Mucosa of rectum (tissue), 2 donors: Measurements from ENCODE around the gene JPH4.

Experiments
- H3K27ac ChIP-seq, 2 donors: one replicate each; pipeline ENCODE4 v1.7.0; 2013; ENCODE audit warnings: inconsistent platforms in 2 of 2, low read depth in 2 of 2, low read length in 2 of 2
- H3K27me3 ChIP-seq, 2 donors: one replicate each; pipeline ENCODE4 v1.7.0; 2013; ENCODE audit warnings: low read length in 2 of 2; ENCODE audit not compliant: control insufficient read depth in 2 of 2, insufficient read depth in 2 of 2
- H3K36me3 ChIP-seq, 2 donors: one replicate each; pipeline ENCODE4 v1.7.0; 2013; ENCODE audit warnings: low read length in 2 of 2; ENCODE audit not compliant: control insufficient read depth in 2 of 2, insufficient read depth in 2 of 2
- H3K4me1 ChIP-seq, 2 donors: one replicate each; pipeline ENCODE4 v1.7.0; 2013; ENCODE audit warnings: low read length in 2 of 2, mild to moderate bottlenecking in 1 of 2; ENCODE audit not compliant: control insufficient read depth in 2 of 2, insufficient read depth in 2 of 2
- H3K4me3 ChIP-seq, 2 donors: one replicate each; pipeline ENCODE4 v1.7.0; 2013; ENCODE audit warnings: low read length in 2 of 2
- H3K9ac ChIP-seq, 2 donors: one replicate each; pipeline ENCODE4 v1.7.0; 2013; ENCODE audit warnings: low read length in 2 of 2, low read depth in 1 of 2, mild to moderate bottlenecking in 1 of 2
- H3K9me3 ChIP-seq, 2 donors: one replicate each; pipeline ENCODE4 v1.7.0; 2013; ENCODE audit warnings: low read length in 2 of 2; ENCODE audit not compliant: control insufficient read depth in 2 of 2
- donor health status: healthy.
- donor health status: Normal muscosa, but diverticular disease.

JPH4 gene

DNA sequence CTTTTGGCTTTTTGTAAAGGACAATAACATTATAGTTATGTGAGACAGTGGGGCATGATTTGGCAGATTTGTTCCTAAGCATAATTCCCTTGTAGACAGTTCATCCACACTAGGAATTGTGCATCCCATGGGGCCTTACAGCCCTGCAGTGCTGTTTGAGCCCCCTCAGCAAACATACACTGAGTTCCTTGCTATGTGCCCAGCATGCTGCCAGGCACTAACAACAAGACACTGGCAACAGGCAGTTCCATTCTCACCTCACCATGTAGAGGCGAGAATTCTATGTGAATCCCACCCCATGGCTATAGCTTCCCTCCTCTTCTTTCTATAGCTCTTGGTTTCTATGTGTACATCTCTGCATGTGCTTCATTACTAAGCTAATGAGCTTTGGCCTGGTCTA, 20.6 kb downstream of the JPH4 start:
- peaks cover 8 to 9% of the 10 kb centered on the region in 2 donors for H3K4me1 ChIP-seq
- peaks cover 27 to 38% of the 10 kb centered on the region in 2 donors for H3K36me3 ChIP-seq
- H3K9ac ChIP-seq: no peak overlapping the region
- no peaks in the 10 kb centered on the region for H3K27me3 ChIP-seq
- H3K27ac ChIP-seq: no peak overlapping the region
- H3K4me3 ChIP-seq: no peak overlapping the region
- H3K9me3 ChIP-seq: no peaks in the 10 kb centered on the region

DNA sequence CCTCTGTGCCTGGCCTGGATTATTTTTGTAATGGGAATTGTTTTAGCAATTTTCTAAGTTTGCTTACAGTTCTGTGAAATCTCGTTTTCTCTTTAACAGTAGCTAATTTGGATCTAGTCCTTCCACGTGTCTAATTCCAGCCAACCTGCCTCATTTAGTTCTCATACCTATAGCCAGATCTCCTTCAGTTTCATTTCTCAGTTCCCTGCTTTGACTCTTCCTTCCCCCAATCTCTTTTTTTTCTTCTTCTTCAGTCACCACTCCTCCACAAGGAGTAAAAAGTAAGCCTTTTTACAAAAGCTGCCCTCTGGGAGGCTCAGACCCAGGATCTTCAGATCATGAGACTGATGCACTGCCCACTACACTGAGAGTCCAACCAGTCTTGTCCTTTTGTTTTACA, 21.1 kb downstream of the JPH4 start:
- Histone ChIP-seq H3K4me1 (peaks cover 8 to 9% of the 10 kb centered on the region in 2 donors), H3K36me3 (peaks cover 27 to 36% of the 10 kb centered on the region in 2 donors), H3K9me3 (no peaks in the 10 kb centered on the region), H3K9ac (no peak overlapping the region), H3K27me3 (no peaks in the 10 kb centered on the region), H3K27ac (no peak overlapping the region), H3K4me3 (no peak overlapping the region)

DNA sequence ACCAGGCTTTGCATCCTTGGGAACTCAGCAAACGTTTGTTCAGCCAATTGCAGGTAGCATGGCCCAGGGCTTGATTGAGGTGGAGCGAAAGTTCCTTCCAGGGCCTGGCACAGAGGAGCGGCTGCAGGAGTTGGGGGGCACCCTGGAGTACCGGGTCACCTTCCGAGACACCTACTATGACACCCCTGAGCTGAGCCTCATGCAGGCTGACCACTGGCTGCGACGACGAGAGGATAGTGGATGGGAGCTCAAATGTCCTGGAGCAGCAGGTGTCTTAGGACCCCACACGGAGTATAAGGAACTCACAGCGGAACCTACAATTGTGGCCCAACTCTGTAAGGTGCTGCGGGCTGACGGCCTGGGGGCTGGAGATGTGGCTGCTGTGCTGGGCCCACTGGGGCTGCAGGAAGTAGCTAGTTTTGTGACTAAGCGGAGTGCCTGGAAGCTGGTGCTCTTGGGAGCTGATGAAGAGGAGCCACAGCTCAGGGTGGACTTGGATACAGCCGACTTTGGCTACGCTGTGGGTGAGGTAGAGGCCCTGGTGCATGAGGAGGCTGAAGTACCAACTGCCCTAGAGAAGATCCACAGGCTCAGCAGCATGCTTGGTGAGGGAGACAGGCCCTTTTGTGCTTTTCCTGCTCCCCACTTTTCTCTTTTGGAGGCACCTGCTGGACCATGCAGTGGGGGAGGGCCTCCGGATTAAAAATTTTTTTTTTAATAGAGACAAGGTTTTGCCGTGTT, 21.7 kb downstream of the JPH4 start:
- peak overlapping the region; percentile 91 to 93 for H3K9ac ChIP-seq

DNA sequence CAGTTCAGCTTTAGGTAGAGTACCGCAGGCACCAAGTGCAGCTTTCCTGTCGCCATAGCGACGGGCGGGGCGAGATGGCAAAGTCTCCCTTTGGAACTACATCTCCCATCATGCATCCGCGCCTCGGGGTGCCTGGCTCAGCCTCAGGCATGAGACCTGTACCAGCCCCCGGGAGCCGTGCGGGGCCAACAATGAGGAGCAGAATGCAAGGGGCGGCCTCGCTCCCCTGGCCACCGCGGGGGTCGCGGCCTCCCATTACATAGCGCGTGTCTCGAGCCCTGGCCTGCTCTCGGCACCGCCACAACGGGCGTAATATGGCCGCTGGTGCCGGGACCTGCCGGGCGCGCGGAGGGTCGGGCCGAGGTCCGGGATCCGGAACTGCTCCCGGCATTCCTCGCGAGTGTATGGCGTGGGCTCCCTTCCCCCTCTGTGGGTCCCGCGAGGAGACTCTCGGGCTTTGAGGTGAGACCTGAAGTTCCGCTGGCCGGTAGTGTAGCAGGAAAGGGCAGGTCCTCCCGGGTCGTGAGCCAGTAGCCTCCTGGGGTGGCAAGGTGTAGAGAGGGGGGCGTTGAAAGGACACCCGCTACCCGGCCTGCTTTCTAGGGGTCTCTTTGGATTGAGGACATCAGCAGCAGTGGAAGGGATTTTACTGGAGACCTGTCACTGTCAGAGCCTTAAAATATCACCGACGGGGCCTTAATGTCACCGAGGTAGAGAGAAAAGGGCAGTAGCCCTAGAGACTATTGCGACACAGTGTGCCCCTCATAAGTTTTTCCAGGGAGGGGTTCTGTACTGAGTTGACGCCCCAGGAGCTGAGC, 22.5 kb downstream of the JPH4 start, which contains the start of gene THTPA:
TSS of gene THTPA (plus strand) at position 390 of the 818 bp plus-strand sequence. CDS start 487 bp downstream, outside the sequence.
- H3K4me3 ChIP-seq: peak within 1 kb of the TSS; percentile 93 to 94
- peaks cover 9 to 11% of the 10 kb centered on the region in 2 donors for H3K4me1 ChIP-seq
- peaks cover 17 to 21% of the 10 kb centered on the region in 2 donors for H3K36me3 ChIP-seq
- peak within 1 kb of the TSS; percentile 94 to 98 for H3K27ac ChIP-seq
- H3K9me3 ChIP-seq: no peaks in the 10 kb centered on the region
- H3K27me3 ChIP-seq: no peaks in the 10 kb centered on the region
- peak within 1 kb of the TSS; percentile 91 to 93 for H3K9ac ChIP-seq

More for the DNA sequence above, 21.7 kb downstream of the JPH4 start:
- no peaks in the 10 kb centered on the region for H3K9me3 ChIP-seq
- H3K4me1 ChIP-seq: peaks cover 9% of the 10 kb centered on the region in 2 donors
- peak overlapping the region; percentile 94 to 98 for H3K27ac ChIP-seq
- H3K4me3 ChIP-seq: peak overlapping the region; percentile 93 to 94
- no peaks in the 10 kb centered on the region for H3K27me3 ChIP-seq
- H3K36me3 ChIP-seq: peaks cover 23 to 29% of the 10 kb centered on the region in 2 donors

DNA sequence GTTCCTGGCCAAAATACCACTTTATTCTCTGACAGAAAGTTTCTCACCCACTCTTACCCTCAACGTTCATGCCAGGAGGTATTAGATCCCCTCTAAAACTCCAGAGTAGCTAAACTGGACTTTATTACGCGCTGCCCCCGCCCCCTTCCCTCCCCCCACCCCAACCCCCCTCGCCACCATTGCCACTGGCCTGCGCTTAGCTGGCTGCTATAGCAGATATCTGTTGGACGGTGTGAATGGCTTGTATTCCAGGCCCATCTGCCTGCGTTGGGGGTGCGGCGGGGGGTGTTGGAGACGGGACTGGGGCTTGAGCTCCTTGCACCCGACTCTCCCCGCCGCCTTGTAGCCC, 23.1 kb downstream of the JPH4 start:
- Histone ChIP-seq H3K27ac (peak overlapping the region; percentile 94 to 98), H3K9ac (peak overlapping the region in 1 of 2 donors; percentile 91), H3K9me3 (no peaks in the 10 kb centered on the region), H3K27me3 (no peaks in the 10 kb centered on the region), H3K4me3 (peak overlapping the region; percentile 93 to 94), H3K36me3 (peaks cover 13 to 19% of the 10 kb centered on the region in 2 donors), H3K4me1 (peaks cover 9 to 11% of the 10 kb centered on the region in 2 donors)

DNA sequence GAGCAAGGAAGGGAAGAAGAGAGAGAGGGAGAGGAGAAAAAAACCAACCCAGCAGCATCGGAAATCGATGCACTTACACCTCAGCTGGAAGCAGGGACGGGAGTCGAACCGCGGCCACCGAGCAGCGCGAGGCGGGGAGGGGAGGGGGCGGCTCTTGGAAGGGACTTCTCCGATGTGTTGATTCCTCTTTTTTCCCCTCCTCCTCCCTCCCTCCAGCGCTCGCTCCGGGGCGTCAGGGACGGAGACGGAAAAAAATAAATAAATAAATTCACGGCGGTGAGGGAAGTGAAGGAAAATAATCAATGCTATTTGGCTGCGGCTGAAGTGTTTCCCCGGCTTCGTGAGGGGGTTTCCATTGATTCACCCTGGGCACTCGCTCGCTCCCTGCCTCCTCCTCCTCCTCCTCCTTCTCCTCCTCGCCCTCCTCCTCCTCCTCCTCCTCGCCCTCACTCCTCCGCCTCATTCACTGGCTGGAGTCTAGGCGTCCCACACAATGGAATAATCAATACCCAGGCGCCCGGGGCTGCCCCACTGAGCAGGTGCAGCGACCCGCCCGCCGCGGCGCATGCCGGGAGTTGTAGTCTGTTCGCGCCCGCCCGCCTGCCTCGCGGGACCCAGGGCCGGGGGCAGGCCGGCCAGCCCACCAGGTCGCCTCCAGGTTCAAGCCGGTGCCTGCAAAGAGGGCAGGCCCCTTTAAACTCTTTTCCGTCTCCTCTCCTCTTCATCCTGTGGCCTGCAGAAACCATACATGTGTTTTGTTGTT, 27.1 kb downstream of the JPH4 start, which contains the start of gene ZFHX2:
TSS of gene ZFHX2 (minus strand) at position 500 of the 763 bp plus-strand sequence. CDS start 16,440 bp downstream, outside the sequence.
- peak within 1 kb of the TSS; percentile 84 to 86 for H3K4me3 ChIP-seq
- peaks cover 2 to 4% of the 10 kb centered on the region in 2 donors for H3K4me1 ChIP-seq
- peaks cover 0 to 2% of the 10 kb centered on the region in 2 donors for H3K27me3 ChIP-seq
- no peaks in the 10 kb centered on the region for H3K9me3 ChIP-seq
- H3K36me3 ChIP-seq: no peaks in the 10 kb centered on the region
- H3K27ac ChIP-seq: no peak within 1 kb of the TSS
- H3K9ac ChIP-seq: peak within 1 kb of the TSS; percentile 41 to 63

DNA sequence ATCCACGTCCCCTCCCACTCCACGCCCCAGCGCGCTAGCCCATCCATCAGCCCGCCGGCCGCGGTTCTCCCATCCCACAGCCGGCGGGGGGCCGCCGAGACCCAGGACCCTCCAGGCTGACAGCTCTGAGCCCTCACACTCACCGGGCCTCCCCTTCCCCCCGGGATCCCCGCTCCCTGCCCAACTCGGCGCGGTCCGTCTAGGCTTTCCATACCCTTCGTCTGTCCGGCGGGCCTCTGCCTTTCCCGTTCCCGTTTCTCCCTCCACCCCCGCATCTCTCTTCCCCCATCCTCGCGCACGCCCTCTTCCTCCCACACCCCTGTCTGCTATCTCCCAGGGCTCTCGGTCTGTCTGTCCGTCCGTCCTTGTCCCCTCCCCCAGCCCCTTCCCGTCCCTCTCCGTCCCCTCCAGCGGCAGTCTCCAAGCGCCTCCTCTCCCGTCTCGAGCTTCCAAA, 27.8 kb downstream of the JPH4 start:
- Histone ChIP-seq H3K4me1 (peaks cover 0 to 3% of the 10 kb centered on the region in 2 donors), H3K9ac (peak overlapping the region in 1 of 2 donors; percentile 63), H3K9me3 (no peaks in the 10 kb centered on the region), H3K27ac (no peak overlapping the region), H3K36me3 (no peaks in the 10 kb centered on the region), H3K4me3 (peak overlapping the region; percentile 84 to 86), H3K27me3 (peaks cover 0 to 2% of the 10 kb centered on the region in 2 donors)

DNA sequence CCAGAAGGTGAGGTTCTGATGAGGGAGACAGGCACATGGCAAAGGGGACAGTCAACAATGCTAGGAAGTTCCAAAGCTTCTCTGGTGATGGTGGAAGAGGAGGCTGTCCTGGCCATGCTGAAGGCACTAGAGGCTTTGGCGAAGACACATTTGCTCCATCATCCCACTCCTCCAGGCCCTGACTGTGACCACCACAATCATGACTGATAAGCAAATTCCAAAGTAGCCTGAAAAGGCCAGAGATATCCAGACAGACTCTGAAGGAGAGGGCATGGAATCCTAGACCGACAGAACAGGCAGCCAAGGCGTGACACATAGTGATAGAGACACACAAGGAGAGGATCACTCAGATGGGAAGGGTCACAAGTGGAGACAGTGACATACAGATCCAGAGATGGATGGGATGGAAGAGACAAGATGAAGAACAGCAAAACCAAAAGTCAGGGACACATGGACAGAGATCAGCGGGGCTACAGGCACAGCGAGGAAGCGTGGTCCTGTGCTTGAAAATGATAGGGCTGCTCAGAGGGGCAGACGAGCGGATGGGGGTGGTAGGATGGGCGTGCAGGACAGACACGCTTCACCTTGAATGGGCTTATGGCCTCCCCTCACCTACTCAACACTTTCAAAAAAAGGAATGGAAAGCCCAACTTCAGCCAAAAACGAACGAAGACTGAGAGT, 28.3 kb downstream of the JPH4 start:
- H3K9ac ChIP-seq: peak overlapping the region in 1 of 2 donors; percentile 63
- H3K9me3 ChIP-seq: no peaks in the 10 kb centered on the region
- H3K27me3 ChIP-seq: peaks cover 0 to 2% of the 10 kb centered on the region in 2 donors
- H3K4me1 ChIP-seq: peaks cover 0 to 3% of the 10 kb centered on the region in 2 donors
- H3K27ac ChIP-seq: no peak overlapping the region
- no peaks in the 10 kb centered on the region for H3K36me3 ChIP-seq
- H3K4me3 ChIP-seq: peak overlapping the region; percentile 84 to 86
